HEK293 (cell line): ENCODE results near the gene BCKDHA.

ENCODE experiments used
- ATF2 ChIP-seq: fragments of 450-650 bp; formaldehyde crosslinking; IDR thresholded peaks from 2 replicates; pipeline ENCODE4 v1.5.1; 2016; ENCODE audit warnings: missing biosample characterization, missing genetic modification characterization, low read depth
- BCL11B ChIP-seq: fragments of 450-650 bp; formaldehyde crosslinking; IDR thresholded peaks from 2 replicates; pipeline ENCODE4 v1.5.1; 2016; ENCODE audit warnings: low read depth, missing biosample characterization, missing genetic modification characterization
- BCL6B ChIP-seq: fragments of 450-650 bp; formaldehyde crosslinking; IDR thresholded peaks from 2 replicates; pipeline ENCODE4 v1.5.1; 2017; ENCODE audit warnings: missing biosample characterization, missing genetic modification characterization
- GLI4 ChIP-seq: fragments of 450-650 bp; formaldehyde crosslinking; IDR thresholded peaks from 2 replicates; pipeline ENCODE4 v1.5.1; 2016; ENCODE audit warnings: missing biosample characterization, missing genetic modification characterization
- HIC1 ChIP-seq: fragments of 450-650 bp; formaldehyde crosslinking; IDR thresholded peaks from 2 replicates; pipeline ENCODE4 v1.5.1; 2016; ENCODE audit warnings: missing biosample characterization, missing genetic modification characterization
- HOXA7 ChIP-seq: sonication (generic); formaldehyde crosslinking; IDR thresholded peaks from 2 replicates; pipeline ENCODE4 v1.8.1; 2022; ENCODE audit warnings: missing genetic modification reagents, borderline replicate concordance
- RBAK ChIP-seq: fragments of 450-650 bp; formaldehyde crosslinking; IDR thresholded peaks from 2 replicates; pipeline ENCODE4 v1.5.1; 2016; ENCODE audit warnings: missing biosample characterization, missing genetic modification characterization
- REPIN1 ChIP-seq: fragments of 450-650 bp; formaldehyde crosslinking; IDR thresholded peaks from 2 replicates; pipeline ENCODE4 v1.5.1; 2017; ENCODE audit warnings: missing biosample characterization, missing genetic modification characterization, low read depth
- ZBTB44 ChIP-seq: fragments of 450-650 bp; IDR thresholded peaks from 2 replicates; pipeline ENCODE4 v1.5.1; 2018; ENCODE audit warnings: missing biosample characterization, mild to moderate bottlenecking, missing genetic modification characterization
- ZIC2 ChIP-seq: fragments of 450-650 bp; formaldehyde crosslinking; IDR thresholded peaks from 2 replicates; pipeline ENCODE4 v1.5.1; 2016; ENCODE audit warnings: missing biosample characterization, missing genetic modification characterization
- ZNF184 ChIP-seq: fragments of 450-650 bp; IDR thresholded peaks from 2 replicates; pipeline ENCODE4 v1.5.1; 2018; ENCODE audit warnings: missing biosample characterization, mild to moderate bottlenecking, missing genetic modification characterization
- ZNF19 ChIP-seq: fragments of 450-650 bp; formaldehyde crosslinking; IDR thresholded peaks from 2 replicates; pipeline ENCODE4; 2016; ENCODE audit warnings: missing biosample characterization, missing genetic modification characterization, low read depth
- ZNF211 ChIP-seq: fragments of 450-650 bp; formaldehyde crosslinking; IDR thresholded peaks from 2 replicates; pipeline ENCODE4 v1.5.1; 2016; ENCODE audit warnings: low read depth, missing biosample characterization, missing genetic modification characterization
- ZNF223 ChIP-seq: fragments of 450-650 bp; formaldehyde crosslinking; IDR thresholded peaks from 2 replicates; pipeline ENCODE4 v1.5.1; 2016; ENCODE audit warnings: missing biosample characterization, missing genetic modification characterization
- ZNF248 ChIP-seq: fragments of 450-650 bp; formaldehyde crosslinking; IDR thresholded peaks from 2 replicates; pipeline ENCODE4 v1.5.1; 2017; ENCODE audit warnings: missing biosample characterization, missing genetic modification characterization
- ZNF26 ChIP-seq: fragments of 450-650 bp; formaldehyde crosslinking; IDR thresholded peaks from 2 replicates; pipeline ENCODE4 v1.5.1; 2016; ENCODE audit warnings: missing biosample characterization, missing genetic modification characterization
- ZNF280C ChIP-seq: fragments of 450-650 bp; formaldehyde crosslinking; IDR thresholded peaks from 2 replicates; pipeline ENCODE4 v1.5.1; 2016; ENCODE audit warnings: missing biosample characterization, missing genetic modification characterization
- ZNF37A ChIP-seq: fragments of 450-650 bp; IDR thresholded peaks from 2 replicates; pipeline ENCODE4 v1.5.1; 2018; ENCODE audit warnings: missing biosample characterization, missing genetic modification characterization
- ZNF433 ChIP-seq: fragments of 450-650 bp; formaldehyde crosslinking; IDR thresholded peaks from 2 replicates; pipeline ENCODE4 v1.5.1; 2016; ENCODE audit warnings: missing biosample characterization, missing genetic modification characterization, low read depth
- ZNF48 ChIP-seq: fragments of 450-650 bp; formaldehyde crosslinking; IDR thresholded peaks from 2 replicates; pipeline ENCODE4 v1.5.1; 2016; ENCODE audit warnings: missing biosample characterization, missing genetic modification characterization
- ZNF558 ChIP-seq: fragments of 450-650 bp; formaldehyde crosslinking; IDR thresholded peaks from 2 replicates; pipeline ENCODE4 v1.5.1; 2016; ENCODE audit warnings: missing biosample characterization, missing genetic modification characterization
- ZNF629 ChIP-seq: fragments of 450-650 bp; formaldehyde crosslinking; IDR thresholded peaks from 2 replicates; pipeline ENCODE4 v1.5.1; 2017; ENCODE audit warnings: missing biosample characterization, missing genetic modification characterization
- ZNF664 ChIP-seq: fragments of 450-650 bp; formaldehyde crosslinking; IDR thresholded peaks from 2 replicates; pipeline ENCODE4 v1.5.1; 2016; ENCODE audit warnings: missing biosample characterization, missing genetic modification characterization
- ZNF692 ChIP-seq: fragments of 450-650 bp; formaldehyde crosslinking; IDR thresholded peaks from 2 replicates; pipeline ENCODE4 v1.5.1; 2016; ENCODE audit warnings: missing biosample characterization, missing genetic modification characterization
- ZNF707 ChIP-seq: fragments of 450-650 bp; formaldehyde crosslinking; IDR thresholded peaks from 2 replicates; pipeline ENCODE4 v1.5.1; 2016; ENCODE audit warnings: missing biosample characterization, missing genetic modification characterization
- ZNF768 ChIP-seq: fragments of 450-650 bp; formaldehyde crosslinking; IDR thresholded peaks from 2 replicates; pipeline ENCODE4 v1.5.1; 2018; ENCODE audit warnings: missing biosample characterization, mild to moderate bottlenecking, missing genetic modification characterization
- ZSCAN23 ChIP-seq: fragments of 450-650 bp; formaldehyde crosslinking; IDR thresholded peaks from 2 replicates; pipeline ENCODE4 v1.5.1; 2016; ENCODE audit warnings: missing biosample characterization, missing genetic modification characterization
- ZXDB ChIP-seq: fragments of 450-650 bp; formaldehyde crosslinking; IDR thresholded peaks from 2 replicates; pipeline ENCODE4 v1.5.1; 2016; ENCODE audit warnings: missing biosample characterization, missing genetic modification characterization

Gene BCKDHA

GRCh38 chr19:41449079-41449864 is 51.7 kb downstream of the BCKDHA start (continued):
- TF ChIP-seq HIC1 (tag by site-specific recombination), result no peak
- no peak for TF ChIP-seq ZNF248
- no peak for TF ChIP-seq ZNF19 (tag by site-specific recombination)
- TF ChIP-seq ZNF48 (tag by site-specific recombination), result no peak
- TF ChIP-seq ZIC2 (tag by site-specific recombination), result no peak; the same call in 1 of the 2 replicates
- no peak; the same call in 1 of the 2 replicates for TF ChIP-seq ZNF692 (tag by site-specific recombination)
- TF ChIP-seq REPIN1 (tag by site-specific recombination), result no peak
- no peak for TF ChIP-seq ZSCAN23 (tag by site-specific recombination)
- no peak for TF ChIP-seq ZNF223
- no peak for TF ChIP-seq ZNF768 (tag by site-specific recombination)
- no peak for TF ChIP-seq ZNF37A (tag by site-specific recombination)
- no peak for TF ChIP-seq HOXA7 (CRISPR knock-in tag)
- TF ChIP-seq ZNF629 (tag by site-specific recombination), result 0 out of 2 replicates have a peak, but pooled peaks have one; percentile 26
- peak; percentile 64; the same call in 1 of the 2 replicates for TF ChIP-seq ZNF664 (tag by site-specific recombination)
- no peak for TF ChIP-seq ZNF433
- no peak for TF ChIP-seq GLI4 (tag by site-specific recombination)
- TF ChIP-seq ZNF184 (tag by site-specific recombination), result no peak
- no peak for TF ChIP-seq ATF2 (tag by site-specific recombination)
- no peak for TF ChIP-seq ZNF26
- peak; percentile 17; the same call in 1 of the 2 replicates for TF ChIP-seq ZBTB44
- no peak for TF ChIP-seq ZNF558
- no peak for TF ChIP-seq BCL6B
- TF ChIP-seq ZXDB (tag by site-specific recombination), result 0 out of 2 replicates have a peak, but pooled peaks have one; percentile 18
- TF ChIP-seq ZNF280C (tag by site-specific recombination), result no peak
- TF ChIP-seq ZNF707 (tag by site-specific recombination), result no peak
- no peak for TF ChIP-seq RBAK (tag by site-specific recombination)
- peak; percentile 86; the same call in 1 of the 2 replicates for TF ChIP-seq BCL11B (tag by site-specific recombination)
- no peak for TF ChIP-seq ZNF211 (tag by site-specific recombination)
